ENCODE results near the gene PPFIA4. TPM values are rescaled to one million over a fixed set of nuclear protein-coding genes. Genes with fewer than 3 reads are reported as not detected.

Gene PPFIA4
- total and polyA plus RNA-seq, 2 donors (not counting 3 experiments of a cell fraction or from before 2014, with no cell fraction given), result 0.17 to 0.22 TPM

Other genes starting within 250 kb of the PPFIA4 start
- gene KDM5B, start 218.1 kb upstream of the PPFIA4 start, total RNA-seq, result 65.5 and 69.8 TPM in 2 replicates
- 25.2 and 25.9 TPM in 2 replicates for gene KDM5B, start 218.1 kb upstream of the PPFIA4 start, polyA plus RNA-seq
- 1.5 and 1.7 TPM in 2 replicates for gene PCAT6, start 215.5 kb upstream of the PPFIA4 start, total RNA-seq
- gene PCAT6, start 215.5 kb upstream of the PPFIA4 start, polyA plus RNA-seq, result 2.4 and 2.9 TPM in 2 replicates
- 13.1 and 15.8 TPM in 2 replicates for gene RABIF, start 137.3 kb upstream of the PPFIA4 start, total RNA-seq
- gene RABIF, start 137.3 kb upstream of the PPFIA4 start, polyA plus RNA-seq, result 15.4 and 17.1 TPM in 2 replicates
- gene KLHL12, start 99.3 kb upstream of the PPFIA4 start, total RNA-seq, result 22.8 and 25.2 TPM in 2 replicates
- 20.6 and 23.0 TPM in 2 replicates for gene KLHL12, start 99.3 kb upstream of the PPFIA4 start, polyA plus RNA-seq
- 66.9 and 67.2 TPM in 2 replicates for gene ADIPOR1, start 68.2 kb upstream of the PPFIA4 start, total RNA-seq
- 122 and 135 TPM in 2 replicates for gene ADIPOR1, start 68.2 kb upstream of the PPFIA4 start, polyA plus RNA-seq
- gene CYB5R1, start 59.2 kb upstream of the PPFIA4 start, total RNA-seq, result 28.8 and 32.2 TPM in 2 replicates
- 28.0 and 29.0 TPM in 2 replicates for gene CYB5R1, start 59.2 kb upstream of the PPFIA4 start, polyA plus RNA-seq
- gene TMEM183A, start 19.1 kb upstream of the PPFIA4 start, total RNA-seq, result 59.4 and 65.5 TPM in 2 replicates
- gene TMEM183A, start 19.1 kb upstream of the PPFIA4 start, polyA plus RNA-seq, result 92.1 and 110 TPM in 2 replicates
- gene MYOG, start 59.5 kb downstream of the PPFIA4 start, total RNA-seq, result not detected in 2 replicates
- gene MYOG, start 59.5 kb downstream of the PPFIA4 start, polyA plus RNA-seq, result not detected in 2 replicates
- not detected in 2 replicates for gene ADORA1, start 101.2 kb downstream of the PPFIA4 start, total RNA-seq
- gene ADORA1, start 101.2 kb downstream of the PPFIA4 start, polyA plus RNA-seq, result 0.08 and 0.15 TPM in 2 replicates
- not detected in 2 replicates for gene MYBPH, start 149.3 kb downstream of the PPFIA4 start, total RNA-seq
- not detected in 2 replicates for gene MYBPH, start 149.3 kb downstream of the PPFIA4 start, polyA plus RNA-seq
- gene CHI3L1, start 160.2 kb downstream of the PPFIA4 start, total RNA-seq, result not detected in 2 replicates
- gene CHI3L1, start 160.2 kb downstream of the PPFIA4 start, polyA plus RNA-seq, result not detected in 2 replicates
- gene CHIT1, start 203.2 kb downstream of the PPFIA4 start, total RNA-seq, result not detected in 2 replicates
- gene CHIT1, start 203.2 kb downstream of the PPFIA4 start, polyA plus RNA-seq, result not detected in 2 replicates

Measured in endothelial cell of umbilical vein (primary cell).